Heart right ventricle (tissue), 16 donors: ENCODE data around the gene MSLN. TPM values are rescaled to one million over a fixed set of nuclear protein-coding genes. Genes with fewer than 3 reads are reported as not detected.

ENCODE experiments used
- ATAC-seq, 8 donors: fragments of 200-7000 bp; cut with Tn5 transposase; one replicate each; pipeline ENCODE4 v1.9.1; 2020; ENCODE audit warnings: mild to moderate bottlenecking in 8 of 8, moderate library complexity in 8 of 8, moderate number of reproducible peaks in 1 of 8
- DNase-seq, 2 donors: peaks; one replicate each; pipeline ENCODE4 v3.0.0-alpha.2; 2020
- H3K27ac ChIP-seq, 10 donors: fragments of 200-600 bp; sonication (generic) in 2 of 10; one replicate each; pipeline versions ENCODE4 v1.5.0 to v1.8.0; 2020 to 2022; ENCODE audit warnings: mild to moderate bottlenecking in 3 of 10
- H3K27me3 ChIP-seq, 7 donors: fragments of 200-600 bp; one replicate each; pipeline ENCODE4 v1.8.0; 2021 to 2022; ENCODE audit warnings: mild to moderate bottlenecking in 2 of 7
- H3K36me3 ChIP-seq, 9 donors: fragments of 200-600 bp; sonication (generic) in 1 of 9; one replicate each; pipeline versions ENCODE4 v1.5.0 to v1.8.0; 2020 to 2022; ENCODE audit warnings: mild to moderate bottlenecking in 2 of 9
- H3K4me1 ChIP-seq, 9 donors: fragments of 200-600 bp; sonication (generic) in 1 of 9; one replicate each; pipeline versions ENCODE4 v1.5.0 to v1.8.0; 2020 to 2022; ENCODE audit warnings: mild to moderate bottlenecking in 4 of 9
- H3K4me3 ChIP-seq, 10 donors: fragments of 200-600 bp; sonication (generic) in 2 of 10; one replicate each; pipeline versions ENCODE4 v1.5.0 to v1.8.0; 2020 to 2022; ENCODE audit warnings: mild to moderate bottlenecking in 7 of 10, moderate library complexity in 2 of 10
- H3K9me3 ChIP-seq, 11 donors: fragments of 200-600 bp in 10 of 11; sonication (generic) in 2 of 11; one replicate each; pipeline versions ENCODE4 v1.5.0 to v1.8.0; 2013 to 2022; ENCODE audit warnings: mild to moderate bottlenecking in 2 of 11, control low read depth in 1 of 11, moderate library complexity in 1 of 11
- WGBS, 2 donors: extraction: QIAGEN DNeasy Blood & Tissue Kit; methylation state at CpG; one replicate each; pipeline ENCODE4 v1.1.7; 2013; ENCODE audit warnings: inconsistent platforms in 1 of 2; 5-methylcytosine and 5-hydroxymethylcytosine counted together
- intact Hi-C, 10 donors: fragments of 100-400 bp; cut with DNase I; formaldehyde crosslinking; loops; one replicate each; pipeline versions ENCODE4 v1.11.1 to v1.14.2; 2022
- polyA plus RNA-seq, 2 donors: library from polyadenylated mRNA; stranded (reverse); fragments of 200-250 nt; gene quantifications; one replicate each; pipeline ENCODE4 v1.2.3, GENCODE V29; 2013
- total RNA-seq, 10 donors: library from RNA; stranded (reverse); fragmentation: NEBNext Ultra II Directional in 3 of 10; extraction: Animal tissue kit (Norgen Biotek cat#: 25700) in 3 of 10; gene quantifications; one replicate each; pipeline versions ENCODE4 v1.2.1 to v1.2.4, GENCODE V29; 2021 to 2023
- TF ChIP-seq, protein P1 (sequence below), 9 donors: fragments of 200-600 bp; sonication (generic) in 2 of 9; IDR thresholded peaks; one replicate each; pipeline versions ENCODE4 v1.5.0 to v1.8.0; 2021 to 2022; ENCODE audit warnings: antibody characterized with exemption in 9 of 9, mild to moderate bottlenecking in 5 of 9, moderate library complexity in 1 of 9
- donor health status: Arrhythmogenic right ventricular cardiomyopathy.
- donor health status: ischemic (EF 13 %, LVEDD 7.1; RV severe dilation, severe dysfunction).
- donor health status: healthy with polysubstance abuse.
- donor health status: DM: no; HTN: yes; CAD: no.
- donor health status: DM: no; HTN: no; CAD: no.
- donor health status: ischemic (EF 25% LVEDD 6.9; RV normal size, moderate dysfunction).
- donor health status: ischemic (EF 25% LVEDD 5.7; RV mildly dilated, moderate dysfunction).
- donor health status: healthy.
- donor health status: DM: yes; HTN: yes; CAD: no.
- donor health status: Ischemic cardiomyopathy.
- donor health status: ischemic (EF 35%, LVEDD 5.7; RV mildly dilated, moderate dysfunction).
- donor health status: nonischemic (EF 11% LVEDD 7.7; RV severe dilation, severe dysfunction).
- donor health status: DM: yes; HTN: yes; CAD: no.
- donor health status: PGD.
- donor health status: ischemic (EF 29% LVEDD 5.4; RV normal size, mild dysfunction).
- donor health status: nonischemic (EF 23%, LVEDD 6.1; RV moderate dilation, normal function).

Gene MSLN
- total and polyA plus RNA-seq, 12 donors = 0.09 to 4.0 (median 0.28) TPM; not detected in 8

DNA sequence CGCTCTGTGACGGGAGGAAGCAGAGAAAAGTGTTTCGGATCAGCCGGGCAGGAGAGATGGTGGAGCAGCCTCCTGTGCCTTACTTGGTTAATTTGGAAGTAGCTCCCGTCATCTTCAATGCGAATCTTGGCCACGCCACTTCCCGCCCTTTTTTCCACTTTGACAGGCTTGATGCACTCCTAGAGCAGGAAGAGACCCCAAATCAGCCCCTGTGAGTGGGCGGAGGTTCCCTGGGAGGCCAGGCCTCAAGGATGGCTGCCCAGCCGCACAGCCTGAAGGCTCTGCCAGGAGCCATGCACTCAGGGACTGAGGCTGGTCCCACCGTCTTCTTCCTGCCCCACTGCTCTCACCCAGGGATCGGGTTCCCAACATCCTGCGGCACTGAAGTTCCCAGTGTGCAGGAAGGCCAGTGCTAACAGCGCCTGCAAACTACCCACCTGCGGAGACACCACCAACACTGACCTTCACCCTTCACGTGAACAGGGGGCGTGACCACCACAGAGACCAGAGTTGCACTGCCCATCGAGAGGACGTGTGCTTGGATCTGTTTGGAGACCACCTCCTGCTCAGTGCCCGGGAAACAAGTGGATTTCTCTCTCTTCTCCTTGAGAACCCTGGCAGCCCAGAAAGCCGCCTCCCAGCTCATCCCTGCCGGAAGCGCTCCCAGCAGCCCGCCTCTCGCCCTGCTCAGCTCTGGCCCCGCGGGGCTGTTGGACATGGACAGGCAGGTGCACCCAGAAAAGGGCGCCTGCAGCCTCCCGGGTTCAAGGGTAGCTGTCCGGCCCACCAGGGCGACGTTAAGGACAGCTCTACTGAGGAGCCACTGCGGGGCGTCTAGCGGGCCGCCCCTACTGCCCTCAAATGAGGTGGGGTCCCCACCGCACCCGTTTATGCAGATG lies 20.7 kb upstream of the MSLN start:
- Histone ChIP-seq H3K27me3 (peaks cover 0 to 14% (median under 1%) of the 10 kb centered on the region in 7 donors), H3K4me3 (peak overlapping the region; percentile 68 to 100 (median 94)), H3K36me3 (peaks cover 0 to 46% (median 24%) of the 10 kb centered on the region in 9 donors), H3K4me1 (peaks cover 7 to 19% (median 15%) of the 10 kb centered on the region in 9 donors), H3K9me3 (no peaks in the 10 kb centered on the region), H3K27ac (peak overlapping the region in 8 of 10 donors; percentile 44 to 90 (median 84))
- 43 to 46% methylated on average over 38 of the region's 38 CpGs for whole genome bisulfite sequencing, 2 donors
- peak in 3 of 8 donors; percentile 1 to 19 (median 5) for ATAC-seq
- DNase-seq = no peak
- TF ChIP-seq, protein P1, sequence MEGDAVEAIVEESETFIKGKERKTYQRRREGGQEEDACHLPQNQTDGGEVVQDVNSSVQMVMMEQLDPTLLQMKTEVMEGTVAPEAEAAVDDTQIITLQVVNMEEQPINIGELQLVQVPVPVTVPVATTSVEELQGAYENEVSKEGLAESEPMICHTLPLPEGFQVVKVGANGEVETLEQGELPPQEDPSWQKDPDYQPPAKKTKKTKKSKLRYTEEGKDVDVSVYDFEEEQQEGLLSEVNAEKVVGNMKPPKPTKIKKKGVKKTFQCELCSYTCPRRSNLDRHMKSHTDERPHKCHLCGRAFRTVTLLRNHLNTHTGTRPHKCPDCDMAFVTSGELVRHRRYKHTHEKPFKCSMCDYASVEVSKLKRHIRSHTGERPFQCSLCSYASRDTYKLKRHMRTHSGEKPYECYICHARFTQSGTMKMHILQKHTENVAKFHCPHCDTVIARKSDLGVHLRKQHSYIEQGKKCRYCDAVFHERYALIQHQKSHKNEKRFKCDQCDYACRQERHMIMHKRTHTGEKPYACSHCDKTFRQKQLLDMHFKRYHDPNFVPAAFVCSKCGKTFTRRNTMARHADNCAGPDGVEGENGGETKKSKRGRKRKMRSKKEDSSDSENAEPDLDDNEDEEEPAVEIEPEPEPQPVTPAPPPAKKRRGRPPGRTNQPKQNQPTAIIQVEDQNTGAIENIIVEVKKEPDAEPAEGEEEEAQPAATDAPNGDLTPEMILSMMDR (IDR thresholded peaks at IDR 0.05) = no peak
- intact Hi-C loops = loop anchor here in 2 of 10 donors (2.0 to 5.0 kb wide), 2 partner anchors 27 to 47 kb away; partner anchors contain the start of genes CHTF18 (in 1 of the 2) and RPUSD1 (in 1 of the 2)

DNA sequence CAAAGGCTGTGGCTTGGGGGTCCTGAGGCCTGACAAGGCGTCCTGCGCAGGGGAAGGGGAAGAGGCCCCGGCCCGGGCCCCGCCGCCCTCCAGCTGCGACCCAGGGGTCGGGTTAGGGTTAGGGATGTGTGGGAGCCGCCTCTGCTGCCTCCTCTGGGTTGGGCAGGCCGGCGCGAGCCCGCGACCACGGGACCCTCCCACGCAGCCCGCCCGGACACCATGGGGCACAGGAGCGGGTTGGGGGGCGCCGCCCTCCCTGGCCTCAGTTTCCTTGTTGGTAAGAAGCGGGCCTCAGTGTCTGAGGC lies 20.1 kb upstream of the MSLN start:
- H3K36me3 ChIP-seq = peaks cover 0 to 40% (median 23%) of the 10 kb centered on the region in 9 donors
- DNase-seq = no peak
- 0% methylated on average over 13 to 22 of the region's 22 CpGs for WGBS, 2 donors
- intact Hi-C loops = loop anchor here in 2 of 10 donors (2.0 to 5.0 kb wide), 2 partner anchors 28 to 47 kb away; partner anchors contain the start of genes CHTF18 (in 1 of the 2) and RPUSD1 (in 1 of the 2)
- H3K27me3 ChIP-seq = peaks cover 0 to 18% (median 4%) of the 10 kb centered on the region in 7 donors
- H3K27ac ChIP-seq = peak overlapping the region in 9 of 10 donors; percentile 44 to 90 (median 82)
- H3K4me1 ChIP-seq = peaks cover 7 to 19% (median 15%) of the 10 kb centered on the region in 9 donors
- peak; percentile 18 to 57 (median 40) for ATAC-seq
- peak overlapping the region; percentile 68 to 100 (median 94) for H3K4me3 ChIP-seq
- H3K9me3 ChIP-seq = no peaks in the 10 kb centered on the region
- TF ChIP-seq, protein P1 (IDR thresholded peaks at IDR 0.05) = no peak

- Histone ChIP-seq H3K4me3 (peak within 1 kb of the TSS; percentile 68 to 100 (median 94)), H3K27ac (peak within 1 kb of the TSS in 9 of 10 donors; percentile 44 to 90 (median 82)), H3K9me3 (no peaks in the 10 kb centered on the region), H3K4me1 (peaks cover 7 to 19% (median 15%) of the 10 kb centered on the region in 9 donors), H3K36me3 (peaks cover 0 to 35% (median 18%) of the 10 kb centered on the region in 9 donors), H3K27me3 (peaks cover 0 to 18% (median 4%) of the 10 kb centered on the region in 7 donors)
- WGBS, 2 donors = 1% methylated on average over 72 to 79 of the region's 79 CpGs
- ATAC-seq (peak; percentile 91 to 96 (median 92)), DNase-seq (peak; percentile 87 to 91)
- intact Hi-C loops = loop anchor here in 4 of 10 donors (1.0 to 5.0 kb wide), 3 partner anchors 28 to 46 kb away; partner anchors contain the start of genes CHTF18 (in 1 of the 4) and RPUSD1 (in 1 of the 4)
- TF ChIP-seq, protein P1 (IDR thresholded peaks at IDR 0.05) = peak; percentile 88 to 99 (median 97)
Measured at GRCh38 chr16:740764-741505, 19.6 kb upstream of the MSLN start, which contains the start of gene CIAO3. TSS of gene CIAO3 (minus strand) at chr16:740997. CDS start at chr16:740985, 12 bp downstream.
